HAP-1 (cell line): Measurements from ENCODE around the gene EVC2.

ENCODE experiments used
- DNase-seq, 2 experiments: peaks; one replicate each; pipeline ENCODE4 v3.0.0-alpha.2; 2016 to 2020; ENCODE audit warnings: low spot score in 2 of 2
- H3K27me3 ChIP-seq: fragments of 250-450 bp; sonication (Bioruptor Pico); 2 replicates; pipeline ENCODE4 v1.5.1; 2020; ENCODE audit warnings: low read depth, mild to moderate bottlenecking, moderate library complexity
- H3K36me3 ChIP-seq: fragments of 250-450 bp; sonication (Bioruptor Pico); replicated peaks from 2 replicates; pipeline ENCODE4 v1.5.1; 2020; ENCODE audit warnings: mild to moderate bottlenecking
- H3K4me1 ChIP-seq: fragments of 250-450 bp; sonication (Bioruptor Pico); 2 replicates; pipeline ENCODE4 v1.5.1; 2020; ENCODE audit warnings: mild to moderate bottlenecking
- H3K4me3 ChIP-seq: fragments of 250-450 bp; sonication (Bioruptor Pico); 2 replicates; pipeline ENCODE4 v1.5.1; 2020; ENCODE audit warnings: mild to moderate bottlenecking, moderate library complexity
- H3K9me3 ChIP-seq: fragments of 250-450 bp; sonication (Bioruptor Pico); 2 replicates; pipeline ENCODE4 v1.5.1; 2020; ENCODE audit warnings: mild to moderate bottlenecking, moderate library complexity
- in situ Hi-C: fragments of 300-500 bp; cut with MboI; formaldehyde crosslinking; loops from 3 replicates; pipeline ENCODE4 v1.14.3; 2020; ENCODE audit warnings: low sequenced_read_pairs, inconsistent platforms, mixed read lengths

EVC2 gene

DNA sequence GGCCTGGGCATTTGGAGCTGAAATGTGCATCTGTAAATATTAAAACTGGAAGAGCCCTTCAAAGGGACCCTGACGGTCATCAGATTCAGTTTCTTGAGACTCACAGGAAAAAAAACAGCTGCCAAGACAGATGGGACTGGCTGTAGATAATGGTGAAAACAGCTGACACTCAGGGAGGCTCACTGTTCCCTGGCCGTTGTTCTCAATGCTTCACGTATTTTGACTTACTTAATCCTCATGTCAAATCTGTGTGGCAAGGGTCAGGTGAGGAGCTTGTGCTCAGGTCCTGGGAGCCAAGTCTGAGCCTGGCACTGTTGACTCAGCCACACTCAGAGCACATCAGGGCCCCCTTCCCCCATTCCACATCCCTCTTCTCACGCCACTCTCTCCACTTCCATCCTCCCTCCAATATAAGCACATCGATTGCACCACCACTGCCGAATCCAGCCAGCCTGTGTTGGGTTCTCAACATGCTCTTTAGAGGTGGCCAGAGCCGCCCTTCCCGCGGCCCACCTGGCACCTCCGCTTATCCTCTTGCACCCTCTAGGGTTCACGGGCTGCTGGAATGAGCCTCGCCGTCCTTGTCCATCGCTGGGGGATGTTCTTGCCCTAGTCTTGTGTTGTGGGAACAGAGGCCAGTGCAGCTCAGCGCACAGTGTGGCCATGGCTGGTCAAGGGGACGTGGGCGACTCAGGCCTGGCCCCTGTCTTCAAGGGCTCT, 42.7 kb upstream of the EVC2 start:
- DNase-seq: no peak
- in situ Hi-C loops: no loop called here
- Histone ChIP-seq H3K4me3 (no peak overlapping the region), H3K27me3 (no peaks in the 10 kb centered on the region), H3K4me1 (no peaks in the 10 kb centered on the region), H3K36me3 (peaks cover 7% of the 10 kb centered on the region; the same call in 1 of the 2 replicates), H3K9me3 (no peaks in the 10 kb centered on the region)

GRCh38 chr4:5750052-5750945, 41.9 kb upstream of the EVC2 start:
- in situ Hi-C loops: no loop called here
- Histone ChIP-seq H3K4me1 (no peaks in the 10 kb centered on the region), H3K36me3 (peaks cover 8% of the 10 kb centered on the region; the same call in 1 of the 2 replicates), H3K9me3 (no peaks in the 10 kb centered on the region), H3K27me3 (no peaks in the 10 kb centered on the region), H3K4me3 (no peak overlapping the region)
- DNase-seq: no peak

- no peak for DNase-seq
- H3K36me3 ChIP-seq: peaks cover 11% of the 10 kb centered on the region; the same call in 1 of the 2 replicates
- H3K4me3 ChIP-seq: no peak overlapping the region
- in situ Hi-C loops: no loop called here
- H3K27me3 ChIP-seq: no peaks in the 10 kb centered on the region
- H3K9me3 ChIP-seq: no peaks in the 10 kb centered on the region
- no peaks in the 10 kb centered on the region for H3K4me1 ChIP-seq
Measured at GRCh38 chr4:5749568-5749967, 41.2 kb upstream of the EVC2 start.

DNA sequence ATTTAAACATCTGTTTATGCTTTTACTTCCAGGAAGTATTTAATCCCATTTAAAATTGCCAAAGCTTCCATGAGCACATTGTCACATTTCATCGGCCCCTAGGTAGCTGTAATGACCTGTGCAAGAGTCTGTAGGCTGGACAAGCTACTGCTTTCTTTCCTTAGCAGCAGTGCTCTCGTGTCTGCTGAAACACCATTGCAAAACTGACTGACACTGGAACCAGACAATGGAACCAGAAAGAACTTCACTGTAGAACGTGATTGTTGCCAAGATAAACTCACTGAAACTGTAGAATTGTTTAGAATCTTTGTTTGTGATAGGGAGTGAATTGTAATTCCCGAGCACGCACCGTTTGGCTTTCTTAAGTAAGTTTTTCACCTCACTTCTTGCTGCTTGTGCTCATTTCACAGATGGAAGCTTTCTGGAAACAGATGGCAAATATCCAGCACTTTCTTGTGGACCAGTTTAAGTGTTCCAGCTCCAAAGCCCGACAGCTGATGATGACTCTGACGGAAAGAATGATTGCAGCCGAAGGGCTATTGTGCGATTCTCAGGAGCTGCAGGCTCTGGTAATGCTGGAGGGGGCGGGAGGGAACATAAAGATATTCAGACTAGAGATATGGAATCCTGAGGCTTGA, 39.5 kb upstream of the EVC2 start:
- H3K4me1 ChIP-seq: no peaks in the 10 kb centered on the region
- peaks cover 23% of the 10 kb centered on the region for H3K36me3 ChIP-seq
- H3K27me3 ChIP-seq: no peaks in the 10 kb centered on the region
- H3K4me3 ChIP-seq: no peak overlapping the region
- no peaks in the 10 kb centered on the region for H3K9me3 ChIP-seq
- in situ Hi-C loops: no loop called here
- no peak for DNase-seq

- in situ Hi-C loops: no loop called here
- Histone ChIP-seq H3K9me3 (no peaks in the 10 kb centered on the region), H3K4me1 (no peaks in the 10 kb centered on the region), H3K36me3 (peaks cover 28% of the 10 kb centered on the region), H3K27me3 (no peaks in the 10 kb centered on the region), H3K4me3 (no peak overlapping the region)
- no peak for DNase-seq
Measured at GRCh38 chr4:5746829-5747737, 38.7 kb upstream of the EVC2 start.

DNA sequence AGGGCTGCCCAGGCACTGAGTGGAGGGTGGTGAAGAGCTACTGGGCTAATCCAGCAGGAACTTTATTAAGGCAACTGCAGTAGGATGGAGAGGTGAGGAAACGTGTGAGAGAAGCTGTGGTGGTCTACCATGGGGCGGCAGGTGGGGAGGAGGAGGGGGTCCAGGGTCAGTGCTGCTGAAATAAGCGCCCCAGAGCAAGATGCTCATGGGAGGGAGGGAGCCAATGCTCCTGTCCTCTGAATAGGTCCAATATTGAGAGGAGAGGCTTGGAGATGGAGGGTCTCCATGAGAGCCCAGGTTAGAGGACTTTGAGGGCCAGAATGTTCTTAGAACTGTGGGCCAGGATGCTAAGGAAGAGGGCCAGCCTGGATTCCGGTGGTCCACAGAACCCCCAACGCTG, 37.9 kb upstream of the EVC2 start:
- DNase-seq: no peak
- in situ Hi-C loops: no loop called here
- Histone ChIP-seq H3K4me3 (no peak overlapping the region), H3K27me3 (no peaks in the 10 kb centered on the region), H3K9me3 (no peaks in the 10 kb centered on the region), H3K4me1 (no peaks in the 10 kb centered on the region), H3K36me3 (peaks cover 30% of the 10 kb centered on the region)

- in situ Hi-C loops: no loop called here
- H3K27me3 ChIP-seq: no peaks in the 10 kb centered on the region
- peaks cover 24% of the 10 kb centered on the region for H3K36me3 ChIP-seq
- H3K9me3 ChIP-seq: no peaks in the 10 kb centered on the region
- no peak overlapping the region for H3K4me3 ChIP-seq
- DNase-seq: no peak
- no peaks in the 10 kb centered on the region for H3K4me1 ChIP-seq
Measured at GRCh38 chr4:5742968-5743367, 34.6 kb upstream of the EVC2 start.

GRCh38 chr4:5742388-5742787, 34.0 kb upstream of the EVC2 start:
- DNase-seq: no peak
- H3K4me3 ChIP-seq: no peak overlapping the region
- no peaks in the 10 kb centered on the region for H3K27me3 ChIP-seq
- H3K9me3 ChIP-seq: no peaks in the 10 kb centered on the region
- in situ Hi-C loops: no loop called here
- H3K36me3 ChIP-seq: peaks cover 24% of the 10 kb centered on the region
- H3K4me1 ChIP-seq: no peaks in the 10 kb centered on the region

- Histone ChIP-seq H3K4me3 (no peak overlapping the region), H3K27me3 (no peaks in the 10 kb centered on the region), H3K9me3 (no peaks in the 10 kb centered on the region), H3K4me1 (no peaks in the 10 kb centered on the region), H3K36me3 (peaks cover 7% of the 10 kb centered on the region; the same call in 1 of the 2 replicates)
- in situ Hi-C loops: no loop called here
- DNase-seq: no peak
Measured at GRCh38 chr4:5738061-5738460, 29.7 kb upstream of the EVC2 start.

DNA sequence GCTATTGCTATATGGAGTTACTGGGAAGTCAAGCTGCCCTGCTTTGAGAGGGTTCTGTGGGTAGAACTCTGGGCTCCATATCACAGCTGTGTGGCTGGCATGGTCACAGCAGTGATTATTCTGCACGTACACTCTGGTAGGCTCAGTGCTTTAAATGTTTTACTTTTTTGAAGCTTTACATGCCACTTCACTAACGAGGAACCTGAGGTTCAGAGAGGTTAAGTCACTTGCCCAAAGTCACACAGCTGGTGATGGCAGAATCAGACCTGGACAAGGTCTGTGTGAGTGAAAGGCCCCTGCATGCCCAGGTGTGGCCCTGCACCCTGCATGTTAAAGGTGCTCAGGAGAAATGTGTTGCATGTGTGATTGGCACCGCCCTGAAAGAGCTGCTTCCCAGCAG, 27.1 kb upstream of the EVC2 start:
- no peak overlapping the region for H3K4me3 ChIP-seq
- H3K9me3 ChIP-seq: no peaks in the 10 kb centered on the region
- no peaks in the 10 kb centered on the region for H3K4me1 ChIP-seq
- H3K27me3 ChIP-seq: no peaks in the 10 kb centered on the region
- in situ Hi-C loops: no loop called here
- DNase-seq: no peak
- H3K36me3 ChIP-seq: no peaks in the 10 kb centered on the region; the same call in 1 of the 2 replicates

DNA sequence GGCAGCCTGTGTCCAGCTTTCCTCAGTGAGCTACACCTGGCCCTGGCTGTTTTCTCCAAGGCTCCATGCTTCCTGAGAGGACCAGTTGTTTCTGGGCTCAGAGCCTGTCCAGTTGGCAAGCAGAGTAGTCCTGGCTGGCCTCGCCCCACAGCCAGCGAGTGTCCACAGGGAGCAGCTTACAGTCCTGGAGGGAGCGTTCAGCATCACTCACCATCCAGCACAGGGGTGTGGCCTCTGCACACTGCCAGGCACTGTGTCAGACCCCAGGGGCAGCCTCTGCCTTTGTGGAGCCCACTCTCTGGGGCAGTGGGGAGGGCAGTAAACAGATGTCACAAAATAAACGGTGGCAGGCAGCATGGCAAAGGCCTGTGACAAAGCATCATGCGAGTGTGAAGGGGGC, 26.5 kb upstream of the EVC2 start:
- Histone ChIP-seq H3K4me3 (no peak overlapping the region), H3K9me3 (no peaks in the 10 kb centered on the region), H3K36me3 (no peaks in the 10 kb centered on the region; the same call in 1 of the 2 replicates), H3K27me3 (no peaks in the 10 kb centered on the region), H3K4me1 (no peaks in the 10 kb centered on the region)
- in situ Hi-C loops: no loop called here
- no peak for DNase-seq

DNA sequence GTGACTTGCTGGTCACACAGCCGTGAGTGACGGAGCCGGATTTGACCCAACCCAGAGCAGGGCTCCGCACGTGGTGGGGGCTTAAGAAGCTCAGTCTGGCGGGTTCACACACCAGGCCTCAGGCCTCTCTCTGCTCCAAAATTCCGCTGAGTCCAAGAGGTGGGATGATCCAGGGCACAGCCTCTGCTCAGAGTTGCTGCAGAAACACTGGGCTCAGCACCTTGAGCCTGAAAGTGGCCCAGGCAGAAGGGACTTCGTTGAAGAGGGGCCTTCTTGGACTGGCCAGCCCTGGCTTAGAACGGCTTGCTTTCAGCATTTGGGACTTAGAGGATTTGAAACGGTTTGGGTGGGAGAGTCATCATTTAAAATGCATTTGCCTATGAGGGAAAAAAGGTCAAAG, 23.8 kb upstream of the EVC2 start:
- H3K36me3 ChIP-seq: no peaks in the 10 kb centered on the region; the same call in 1 of the 2 replicates
- in situ Hi-C loops: no loop called here
- H3K9me3 ChIP-seq: no peaks in the 10 kb centered on the region
- no peak for DNase-seq
- H3K4me3 ChIP-seq: no peak overlapping the region
- H3K27me3 ChIP-seq: no peaks in the 10 kb centered on the region
- H3K4me1 ChIP-seq: no peaks in the 10 kb centered on the region
